OCI-LY3 (cell line): ENCODE data around the gene USP47.

Experiments
- EZH2phosphoT487 ChIP-seq: fragments of 200-600 bp; shearing (Covaris generic); IDR thresholded peaks from 2 replicates; pipeline ENCODE4 v1.6.1; 2018; ENCODE audit warnings: antibody characterized with exemption, mixed run types, low read depth
- TF ChIP-seq, protein P1 (sequence below): fragments of 200-600, 300-600 bp; sonication (generic); IDR thresholded peaks from 2 replicates; pipeline ENCODE4 v1.5.1; 2014; ENCODE audit warnings: antibody characterized with exemption, low read length, low read depth

GRCh38 chr11:11884351-11884750 is 42.6 kb downstream of the USP47 start:
- TF ChIP-seq, protein P1, sequence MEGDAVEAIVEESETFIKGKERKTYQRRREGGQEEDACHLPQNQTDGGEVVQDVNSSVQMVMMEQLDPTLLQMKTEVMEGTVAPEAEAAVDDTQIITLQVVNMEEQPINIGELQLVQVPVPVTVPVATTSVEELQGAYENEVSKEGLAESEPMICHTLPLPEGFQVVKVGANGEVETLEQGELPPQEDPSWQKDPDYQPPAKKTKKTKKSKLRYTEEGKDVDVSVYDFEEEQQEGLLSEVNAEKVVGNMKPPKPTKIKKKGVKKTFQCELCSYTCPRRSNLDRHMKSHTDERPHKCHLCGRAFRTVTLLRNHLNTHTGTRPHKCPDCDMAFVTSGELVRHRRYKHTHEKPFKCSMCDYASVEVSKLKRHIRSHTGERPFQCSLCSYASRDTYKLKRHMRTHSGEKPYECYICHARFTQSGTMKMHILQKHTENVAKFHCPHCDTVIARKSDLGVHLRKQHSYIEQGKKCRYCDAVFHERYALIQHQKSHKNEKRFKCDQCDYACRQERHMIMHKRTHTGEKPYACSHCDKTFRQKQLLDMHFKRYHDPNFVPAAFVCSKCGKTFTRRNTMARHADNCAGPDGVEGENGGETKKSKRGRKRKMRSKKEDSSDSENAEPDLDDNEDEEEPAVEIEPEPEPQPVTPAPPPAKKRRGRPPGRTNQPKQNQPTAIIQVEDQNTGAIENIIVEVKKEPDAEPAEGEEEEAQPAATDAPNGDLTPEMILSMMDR: no peak
- TF ChIP-seq EZH2phosphoT487: no peak
